ENCODE data around the gene ESPL1.

GRCh38 chr12:53223389-53224060 is 44.6 kb upstream of the ESPL1 start:
- TF ChIP-seq CTCF (optimal IDR thresholded peaks at IDR 0.05 in 1 of 3, IDR thresholded peaks at IDR 0.05 in 1 of 3, conservative IDR thresholded peaks at IDR 0.05 in 1 of 3; ENCODE audit: extremely low read depth in 1 of 3, insufficient read depth in 2 of 3, low read length in 3 of 3) (no peak), EZH2 (IDR thresholded peaks at IDR 0.05; ENCODE audit: low read length) (no peak)
